ENCODE results near the gene SLC2A8.

GRCh38 chr9:127403507-127404192 is 6.7 kb downstream of the SLC2A8 start:
- TF ChIP-seq POLR2A (IDR thresholded peaks at IDR 0.05; ENCODE audit: low read length) (no peak), GATA1 (IDR thresholded peaks at IDR 0.05; ENCODE audit: low read depth, low read length) (no peak)
